HG03565 (cell line): ENCODE results near the gene USP12.
A peak's percentile ranks its signal among the peaks of the same experiment; 100 is the strongest.
"Not testable (repeated sequence)": the region's sequence is repeated elsewhere in the genome, so short reads cannot be mapped to it uniquely, and the experiment has no call there.

Source experiments
- ATAC-seq: cut with Tn5 transposase; IDR thresholded peaks from one replicate; pipeline ENCODE4 v1.9.1; 2021; ENCODE audit warnings: mild to moderate bottlenecking, moderate library complexity; ENCODE audit not compliant: unreplicated experiment

USP12 gene

GRCh38 chr13:27081893-27082679 is 89.5 kb downstream of the USP12 start:
- no peak for ATAC-seq

GRCh38 chr13:27080018-27080948 is 91.3 kb downstream of the USP12 start:
- ATAC-seq, result no peak

DNA sequence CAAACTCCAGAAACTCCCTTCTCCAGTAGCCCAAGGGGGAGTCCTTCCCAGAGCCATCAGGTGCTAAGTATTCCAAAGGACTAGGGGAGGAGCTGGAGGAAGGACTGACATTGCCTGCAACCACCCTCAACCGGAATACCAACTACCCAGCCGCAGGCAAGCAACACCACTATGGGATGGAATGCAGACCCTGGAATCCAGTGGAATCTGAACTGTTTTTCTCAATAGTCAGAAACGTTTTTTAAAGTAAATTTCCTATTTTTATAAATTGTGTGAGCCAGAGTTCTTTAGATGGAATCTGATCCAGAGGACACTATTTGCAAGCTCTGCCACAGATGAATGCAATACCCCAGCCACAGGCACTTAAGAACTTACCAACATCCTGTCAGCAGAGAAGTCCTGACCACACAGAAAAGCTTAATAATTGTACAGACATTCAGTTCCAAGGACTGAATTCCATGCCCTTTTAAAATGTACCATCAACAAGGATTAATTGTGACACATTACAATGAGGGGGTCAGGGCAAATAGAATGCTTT is 92.1 kb downstream of the USP12 start:
- ATAC-seq, result no peak

DNA sequence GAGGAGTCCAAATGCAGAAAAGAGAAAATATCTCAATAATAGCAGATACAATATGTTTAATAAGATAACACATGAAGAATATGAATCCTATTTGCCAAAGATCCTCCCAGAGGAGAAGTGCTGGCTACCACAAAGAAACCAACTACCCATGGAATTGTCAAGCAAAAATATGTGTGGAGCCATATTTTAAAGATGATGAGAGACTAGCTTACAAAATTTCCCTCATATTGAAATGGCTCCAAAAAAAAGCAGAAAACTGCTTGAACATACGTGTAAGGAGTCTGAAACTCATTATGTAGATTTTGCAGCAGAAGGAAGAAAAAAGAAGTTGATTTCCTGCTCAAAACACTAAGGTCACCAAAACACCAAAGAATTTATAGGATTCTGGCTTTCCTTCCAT is 94.2 kb downstream of the USP12 start:
- no peak for ATAC-seq

- no peak for ATAC-seq
Measured at GRCh38 chr13:27076421-27076820, 95.2 kb downstream of the USP12 start.

DNA sequence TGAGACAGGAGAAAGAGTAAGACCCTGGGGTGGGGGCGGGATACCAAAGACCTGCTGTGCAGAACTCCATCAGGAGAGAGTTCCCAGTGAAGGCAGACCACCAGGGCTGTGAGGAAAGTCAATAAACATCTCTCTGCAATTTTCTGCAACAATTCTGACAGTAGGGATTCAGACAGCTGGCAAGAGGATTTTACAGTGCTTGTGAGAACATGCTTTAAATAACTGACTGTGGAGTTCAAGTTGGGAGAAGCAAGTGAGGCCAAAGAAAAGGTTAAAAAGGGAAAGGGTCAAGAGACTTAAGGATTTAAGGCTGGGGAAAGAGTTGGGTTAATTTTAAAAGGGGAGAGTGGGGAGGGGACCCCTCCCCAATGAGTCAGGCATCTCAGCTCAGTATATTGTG is 98.4 kb downstream of the USP12 start:
- ATAC-seq, result no peak

DNA sequence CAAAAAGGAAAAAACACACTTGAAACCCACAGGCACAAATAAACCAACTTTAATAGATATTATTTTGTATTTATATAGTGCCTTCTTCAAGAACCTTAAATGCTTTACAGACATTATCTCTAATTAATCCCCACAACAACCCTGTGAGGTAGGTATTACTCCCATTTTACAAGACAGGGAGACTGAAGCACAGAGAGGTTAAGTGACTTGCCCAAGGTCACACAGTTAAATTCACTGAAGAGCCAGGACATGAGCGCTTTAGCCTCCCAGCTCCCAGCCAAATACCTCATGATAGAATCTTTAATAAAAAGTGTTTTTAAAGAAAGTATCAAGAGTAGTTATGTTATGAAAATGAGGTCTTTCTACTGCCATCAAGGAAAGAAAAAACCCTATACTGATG is 105.5 kb downstream of the USP12 start:
- not testable (repeated sequence) for ATAC-seq

DNA sequence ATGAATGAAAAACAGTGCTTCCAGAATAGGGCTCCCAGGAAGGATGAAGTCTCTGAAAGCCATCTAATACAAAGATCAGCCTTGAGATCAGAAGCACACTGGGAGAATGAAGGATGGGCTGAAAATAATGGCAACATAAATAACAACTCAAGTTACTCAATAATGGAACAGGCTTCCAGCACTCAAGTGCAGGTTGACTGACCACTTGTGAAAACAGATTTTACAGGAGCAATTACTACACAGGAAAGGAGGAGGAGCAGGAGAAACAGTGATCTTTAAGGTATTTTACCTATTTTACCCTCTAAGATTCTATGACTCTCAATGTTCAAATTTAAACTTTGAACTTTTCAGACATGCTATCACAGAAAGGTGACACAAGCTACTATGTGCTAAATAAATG is 106.0 kb downstream of the USP12 start:
- ATAC-seq, result no peak

- no peak for ATAC-seq
Measured at GRCh38 chr13:27064252-27064995, 107.2 kb downstream of the USP12 start.

DNA sequence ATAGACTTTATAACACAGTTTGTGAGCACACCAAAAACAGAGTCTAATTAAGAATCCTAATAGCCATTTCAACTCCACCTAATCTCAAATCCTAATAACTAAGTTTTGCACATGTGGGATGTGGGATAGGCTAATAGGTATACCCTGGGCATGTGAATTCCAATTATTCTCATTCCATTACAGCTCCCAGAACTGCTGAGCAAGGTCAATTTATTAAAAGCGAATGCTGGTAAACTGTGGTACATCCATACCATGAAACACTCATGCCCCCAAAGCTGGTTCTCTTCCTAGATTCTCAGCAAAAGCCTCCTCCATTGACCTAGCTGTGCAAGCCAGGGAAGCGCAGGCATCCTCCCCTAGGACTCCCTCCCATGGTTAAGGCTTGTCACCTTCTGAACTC is 113.8 kb downstream of the USP12 start:
- no peak for ATAC-seq

DNA sequence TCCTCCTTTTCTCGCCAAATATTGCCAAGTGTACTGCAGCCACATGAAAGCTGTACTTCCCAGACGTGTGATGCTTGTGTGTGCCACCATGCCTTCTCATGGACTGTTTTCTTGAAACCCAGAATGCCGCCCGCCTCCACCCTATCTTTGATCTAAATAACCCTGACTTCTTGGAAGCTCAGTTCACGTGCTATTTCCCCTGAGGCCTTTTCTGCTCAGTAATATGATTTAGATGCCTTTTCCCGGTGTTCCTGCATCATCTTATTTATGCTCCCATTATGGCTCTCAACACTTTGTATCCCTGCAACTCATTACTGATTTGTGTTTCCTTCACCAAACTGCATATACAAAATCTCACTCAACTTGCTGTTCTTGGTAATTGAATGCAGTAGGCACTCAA is 116.1 kb downstream of the USP12 start:
- ATAC-seq, result no peak

- ATAC-seq, result no peak
Measured at GRCh38 chr13:27054760-27055159, 116.9 kb downstream of the USP12 start.

- ATAC-seq, result no peak
Measured at GRCh38 chr13:27053902-27054595, 117.6 kb downstream of the USP12 start.

GRCh38 chr13:27053210-27053884 is 118.3 kb downstream of the USP12 start:
- no peak for ATAC-seq

DNA sequence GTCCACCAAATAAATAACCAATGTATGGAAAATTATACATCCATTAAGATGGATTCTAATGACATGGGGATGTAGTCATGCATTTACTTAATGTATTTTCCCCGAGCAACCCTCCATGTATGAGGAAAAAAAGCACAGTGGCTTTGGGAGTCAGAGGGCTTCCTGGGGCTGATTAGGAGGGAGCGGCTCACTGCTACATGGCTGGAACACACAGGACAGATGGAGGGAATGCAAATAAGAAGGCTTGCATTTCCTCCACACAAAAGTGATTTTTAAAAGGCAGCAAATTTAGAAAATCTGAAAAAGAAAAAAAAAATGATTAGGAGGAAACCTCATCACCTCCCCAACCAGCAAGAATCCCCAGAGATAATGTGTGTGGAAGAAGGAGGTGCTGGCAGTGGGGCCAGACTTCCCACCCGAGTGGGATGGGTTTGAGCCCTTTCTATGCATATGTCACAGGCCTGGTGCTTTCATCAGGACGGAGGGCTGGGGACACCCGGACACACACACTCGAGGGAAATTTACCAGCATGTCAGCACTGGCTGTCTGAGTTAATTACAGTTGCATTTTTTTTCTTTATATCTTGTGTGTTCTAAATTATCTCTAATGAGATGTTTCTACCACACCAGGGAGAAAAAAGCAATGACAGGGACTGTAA is 118.9 kb downstream of the USP12 start:
- no peak for ATAC-seq

GRCh38 chr13:27047081-27047480 is 124.5 kb downstream of the USP12 start:
- ATAC-seq, result no peak

GRCh38 chr13:27044837-27045570 is 126.6 kb downstream of the USP12 start:
- peak; percentile 93 for ATAC-seq

DNA sequence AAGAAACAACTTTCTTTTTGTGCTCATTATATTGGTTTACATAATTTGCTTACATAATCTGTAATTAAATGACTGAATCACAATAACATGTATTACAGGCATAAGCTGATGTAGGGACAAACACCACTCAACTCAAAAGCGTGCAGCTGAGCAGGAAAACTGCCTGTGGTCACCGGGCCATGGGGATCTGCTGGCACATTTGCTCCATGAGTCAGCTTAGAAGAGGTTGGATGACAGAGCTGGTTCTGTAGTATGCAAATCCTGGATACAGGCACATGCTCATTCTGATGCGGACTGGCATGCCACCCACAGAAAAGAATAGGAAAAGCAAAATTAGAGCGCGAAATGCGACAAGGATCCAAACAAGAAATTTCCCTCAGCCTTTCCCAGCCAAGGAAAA is 128.6 kb downstream of the USP12 start:
- no peak for ATAC-seq

DNA sequence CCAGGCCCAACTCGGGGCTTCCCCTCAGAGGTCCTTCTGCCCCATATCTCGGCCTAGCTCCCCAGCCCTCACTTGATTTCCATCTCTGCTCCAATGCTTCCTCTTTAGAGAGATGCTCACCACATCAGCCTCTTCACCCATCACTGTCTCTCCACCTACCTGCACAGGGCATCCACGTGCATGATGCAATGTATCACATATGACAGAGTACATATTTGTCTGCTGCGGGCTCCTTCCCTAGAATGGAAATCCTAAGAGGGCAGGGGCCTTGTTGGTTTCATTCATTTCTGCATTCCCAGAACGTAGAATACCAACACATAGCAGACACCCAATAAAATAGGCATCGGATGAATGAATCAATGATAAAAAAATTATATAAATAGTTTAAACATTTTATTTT is 130.3 kb downstream of the USP12 start:
- ATAC-seq, result no peak
